GM18868 (cell line): ENCODE data around the gene KHNYN.
A peak's percentile ranks its signal among the peaks of the same experiment; 100 is the strongest.

Source experiments
- ATAC-seq: cut with Tn5 transposase; IDR thresholded peaks from one replicate; pipeline ENCODE4 v1.9.1; 2021; ENCODE audit warnings: mild to moderate bottlenecking, moderate library complexity; ENCODE audit not compliant: unreplicated experiment

The KHNYN gene

GRCh38 chr14:24422261-24422660, 7.5 kb upstream of the KHNYN start:
- peak; percentile 49 for ATAC-seq

- ATAC-seq = peak; percentile 8
Measured at GRCh38 chr14:24422694-24423601, 6.8 kb upstream of the KHNYN start.

GRCh38 chr14:24425704-24426103, 4.0 kb upstream of the KHNYN start:
- no peak for ATAC-seq

GRCh38 chr14:24426150-24426911, 3.4 kb upstream of the KHNYN start:
- no peak for ATAC-seq

- no peak for ATAC-seq
Measured at GRCh38 chr14:24426912-24427536, 2.7 kb upstream of the KHNYN start.

GRCh38 chr14:24427537-24428508, 1.9 kb upstream of the KHNYN start:
- ATAC-seq = no peak

- no peak for ATAC-seq
Measured at GRCh38 chr14:24428628-24429394, 943 bp upstream of the KHNYN start.

- ATAC-seq = peak; percentile 49
Measured at GRCh38 chr14:24430143-24430681, 458 bp downstream of the KHNYN start.

- ATAC-seq = peak; percentile 48
Measured at GRCh38 chr14:24430682-24431568, 1.2 kb downstream of the KHNYN start.

- peak; percentile 50 for ATAC-seq
Measured at GRCh38 chr14:24431569-24432258, 2.0 kb downstream of the KHNYN start.

GRCh38 chr14:24432259-24433131, 2.7 kb downstream of the KHNYN start:
- no peak for ATAC-seq

- no peak for ATAC-seq
Measured at GRCh38 chr14:24434036-24434435, 4.3 kb downstream of the KHNYN start.

- no peak for ATAC-seq
Measured at GRCh38 chr14:24434676-24435075, 4.9 kb downstream of the KHNYN start.

GRCh38 chr14:24435192-24435810, 5.5 kb downstream of the KHNYN start:
- no peak for ATAC-seq

GRCh38 chr14:24435998-24436354, 6.2 kb downstream of the KHNYN start:
- no peak for ATAC-seq

GRCh38 chr14:24436355-24437019, 6.7 kb downstream of the KHNYN start:
- ATAC-seq = peak; percentile 36
